Esophagus (tissue), 2 donors: ENCODE data around the gene CALHM5. TPM values are rescaled to one million over a fixed set of nuclear protein-coding genes. Genes with fewer than 3 reads are reported as not detected.

Experiments
- H3K27ac ChIP-seq, 2 donors: one replicate each; pipeline ENCODE4 v1.5.1; 2013; ENCODE audit warnings: low read depth in 2 of 2, mild to moderate bottlenecking in 2 of 2, inconsistent platforms in 1 of 2, low read length in 1 of 2, moderate library complexity in 1 of 2
- H3K27me3 ChIP-seq, 2 donors: one replicate each; pipeline ENCODE4 v1.6.1; 2013; ENCODE audit warnings: low read length in 2 of 2, control low read depth in 1 of 2, mild to moderate bottlenecking in 1 of 2; ENCODE audit not compliant: insufficient read depth in 2 of 2, control insufficient read depth in 1 of 2
- H3K36me3 ChIP-seq, 2 donors: one replicate each; pipeline ENCODE4 v1.6.1; 2013; ENCODE audit warnings: low read length in 1 of 2; ENCODE audit not compliant: control insufficient read depth in 2 of 2, insufficient read depth in 2 of 2
- H3K4me1 ChIP-seq, 2 donors: one replicate each; pipeline ENCODE4 v1.6.1; 2013; ENCODE audit warnings: low read length in 1 of 2; ENCODE audit not compliant: control insufficient read depth in 2 of 2, insufficient read depth in 2 of 2
- H3K4me3 ChIP-seq, 2 donors: one replicate each; pipeline ENCODE4 v1.5.1; 2013; ENCODE audit warnings: low read length in 2 of 2, mild to moderate bottlenecking in 2 of 2, low read depth in 1 of 2, moderate library complexity in 1 of 2
- H3K9me3 ChIP-seq, 2 donors: one replicate each; pipeline ENCODE4 v1.6.1; 2013; ENCODE audit warnings: mild to moderate bottlenecking in 2 of 2, low read depth in 1 of 2, low read length in 1 of 2, moderate library complexity in 1 of 2; ENCODE audit not compliant: control insufficient read depth in 2 of 2, insufficient read depth in 1 of 2
- WGBS, 2 donors: extraction: QIAGEN DNeasy Blood & Tissue Kit; methylation state at CpG; one replicate each; pipeline ENCODE4 v1.1.7; 2013; 5-methylcytosine and 5-hydroxymethylcytosine counted together
- polyA plus RNA-seq, 2 donors: library from polyadenylated mRNA; stranded (reverse); fragments of 200-250 nt; gene quantifications; one replicate each; pipeline ENCODE4 v1.2.3, GENCODE V29; 2013
- donor health status: healthy with polysubstance abuse.
- donor health status: Bipolar disorder and iron deficiency.

The CALHM5 gene
- under 1 TPM; 0.12 to 0.21 TPM for polyA plus RNA-seq

DNA sequence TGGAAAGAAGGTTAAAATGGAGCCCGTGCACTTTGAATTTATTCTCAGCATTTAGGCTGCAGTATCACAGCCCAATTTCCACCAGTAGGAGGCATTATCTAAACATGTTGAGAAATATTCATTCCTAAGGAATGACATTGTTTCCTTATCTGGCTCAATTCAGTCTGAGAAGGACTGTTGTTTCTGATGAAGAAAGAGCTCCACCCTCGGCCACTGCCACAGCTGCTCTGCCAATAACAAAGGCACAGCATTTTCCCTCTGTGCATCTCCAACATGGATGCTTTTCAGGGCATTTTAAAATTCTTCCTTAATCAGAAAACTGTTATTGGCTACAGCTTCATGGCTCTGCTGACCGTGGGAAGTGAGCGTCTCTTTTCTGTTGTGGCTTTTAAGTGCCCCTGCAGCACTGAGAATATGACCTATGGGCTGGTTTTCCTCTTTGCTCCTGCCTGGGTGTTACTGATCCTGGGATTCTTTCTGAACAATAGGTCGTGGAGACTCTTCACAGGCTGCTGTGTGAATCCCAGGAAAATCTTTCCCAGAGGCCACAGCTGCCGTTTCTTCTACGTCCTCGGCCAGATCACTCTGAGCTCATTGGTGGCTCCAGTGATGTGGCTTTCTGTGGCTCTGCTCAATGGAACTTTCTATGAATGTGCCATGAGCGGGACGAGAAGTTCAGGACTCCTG is at the start of gene CALHM5:
Gene CALHM5 (plus strand): TSS at position 216 of the 687 bp plus-strand sequence. CDS start 58 bp downstream, at position 274.
- Histone ChIP-seq H3K36me3 (no peaks in the 10 kb centered on the region), H3K27ac (peak within 1 kb of the TSS; percentile 53 to 63), H3K4me3 (peak within 1 kb of the TSS; percentile 1 to 36), H3K4me1 (peaks cover 0 to 5% of the 10 kb centered on the region in 2 donors), H3K9me3 (no peaks in the 10 kb centered on the region), H3K27me3 (no peaks in the 10 kb centered on the region)
- WGBS, 2 donors: 50 to 65% methylated on average over 10 of the region's 10 CpGs

DNA sequence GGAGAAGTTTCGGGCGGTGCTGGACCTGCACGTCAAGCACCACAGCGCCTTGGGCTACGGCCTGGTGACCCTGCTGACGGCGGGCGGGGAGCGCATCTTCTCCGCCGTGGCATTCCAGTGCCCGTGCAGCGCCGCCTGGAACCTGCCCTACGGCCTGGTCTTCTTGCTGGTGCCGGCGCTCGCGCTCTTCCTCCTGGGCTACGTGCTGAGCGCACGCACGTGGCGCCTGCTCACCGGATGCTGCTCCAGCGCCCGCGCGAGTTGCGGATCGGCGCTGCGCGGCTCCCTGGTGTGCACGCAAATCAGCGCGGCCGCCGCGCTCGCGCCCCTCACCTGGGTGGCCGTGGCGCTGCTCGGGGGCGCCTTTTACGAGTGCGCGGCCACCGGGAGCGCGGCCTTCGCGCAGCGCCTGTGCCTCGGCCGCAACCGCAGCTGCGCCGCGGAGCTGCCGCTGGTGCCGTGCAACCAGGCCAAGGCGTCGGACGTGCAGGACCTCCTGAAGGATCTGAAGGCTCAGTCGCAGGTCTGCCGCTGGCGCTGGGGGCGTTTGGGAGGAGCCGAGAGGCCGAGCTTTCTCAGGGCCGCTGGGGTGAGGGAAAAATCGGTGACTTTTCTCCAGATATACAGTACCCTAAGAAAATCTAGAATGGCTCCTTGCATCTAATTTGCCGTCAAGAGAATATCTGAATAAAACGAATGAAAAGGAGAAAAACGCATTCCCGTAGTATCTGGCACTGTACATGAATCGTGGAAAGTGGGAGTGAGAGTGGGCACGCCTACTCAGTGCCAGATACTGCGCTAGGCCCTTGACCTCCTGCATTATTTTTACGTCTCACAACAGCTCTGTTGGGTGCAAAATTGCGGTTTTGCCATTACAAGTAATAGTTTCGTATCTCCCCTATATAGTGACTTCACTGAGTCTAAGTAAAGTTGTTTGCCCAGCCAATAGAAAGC is 49.2 kb upstream of the CALHM5 start:
- Histone ChIP-seq H3K9me3 (no peaks in the 10 kb centered on the region), H3K4me1 (peaks cover 0 to 3% of the 10 kb centered on the region in 2 donors), H3K36me3 (no peaks in the 10 kb centered on the region), H3K27ac (peak overlapping the region in 1 of 2 donors; percentile 17), H3K27me3 (peaks cover 0 to 3% of the 10 kb centered on the region in 2 donors), H3K4me3 (peak overlapping the region; percentile 43 to 44)
- 11 to 13% methylated on average over 81 to 84 of the region's 84 CpGs for WGBS, 2 donors

GRCh38 chr6:116463301-116463700 is 48.1 kb upstream of the CALHM5 start:
- Histone ChIP-seq H3K27ac (no peak overlapping the region), H3K4me3 (no peak overlapping the region), H3K27me3 (peaks cover 0 to 3% of the 10 kb centered on the region in 2 donors), H3K4me1 (peaks cover 0 to 3% of the 10 kb centered on the region in 2 donors), H3K36me3 (no peaks in the 10 kb centered on the region), H3K9me3 (no peaks in the 10 kb centered on the region)
- 92 to 93% methylated on average over 4 of the region's 4 CpGs for WGBS, 2 donors

DNA sequence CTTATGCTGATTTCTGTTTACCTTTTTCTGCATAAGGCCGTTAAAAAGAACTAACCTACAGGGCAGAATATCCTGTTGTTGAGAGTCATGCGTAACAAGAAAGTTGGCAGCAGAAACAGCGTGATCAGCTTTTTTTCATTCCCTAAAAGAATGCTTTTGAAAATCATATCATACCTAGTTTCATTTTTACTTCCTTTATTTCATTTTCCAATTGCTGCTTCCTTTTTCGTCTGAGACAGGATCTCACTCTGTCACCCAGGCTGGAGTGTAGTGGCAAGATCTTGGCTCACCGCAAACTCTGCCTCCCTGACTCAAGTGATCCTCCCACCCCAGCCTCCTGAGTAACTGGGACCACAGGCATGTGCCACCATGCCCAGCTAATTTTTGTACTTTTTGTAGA is 46.2 kb upstream of the CALHM5 start:
- no peak overlapping the region for H3K4me3 ChIP-seq
- H3K36me3 ChIP-seq: no peaks in the 10 kb centered on the region
- H3K4me1 ChIP-seq: peaks cover 0 to 3% of the 10 kb centered on the region in 2 donors
- 36 to 57% methylated on average over 5 of the region's 5 CpGs for WGBS, 2 donors
- no peaks in the 10 kb centered on the region for H3K9me3 ChIP-seq
- H3K27me3 ChIP-seq: peaks cover 0 to 3% of the 10 kb centered on the region in 2 donors
- H3K27ac ChIP-seq: no peak overlapping the region

DNA sequence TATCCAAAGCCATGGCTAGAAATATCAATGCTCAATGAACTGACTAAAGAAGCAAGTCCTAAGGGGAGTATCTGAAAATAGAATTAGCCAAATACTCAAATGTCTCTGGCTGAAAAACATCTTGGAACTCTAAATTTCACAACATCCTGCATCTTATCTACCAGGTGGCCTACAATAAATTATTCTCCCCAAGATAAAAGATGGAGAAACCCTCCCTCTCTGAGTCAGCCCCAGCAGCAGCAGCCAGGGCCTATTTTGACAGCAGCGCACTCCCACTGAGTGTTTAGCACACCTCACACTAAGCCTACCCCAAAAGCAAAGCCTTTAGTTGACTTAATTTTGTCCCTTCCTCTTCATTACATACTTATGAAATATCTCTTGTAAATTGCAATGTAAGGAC is 44.3 kb upstream of the CALHM5 start:
- no peaks in the 10 kb centered on the region for H3K36me3 ChIP-seq
- 95 to 100% methylated on average over 1 of the region's 1 CpG for WGBS, 2 donors
- H3K27ac ChIP-seq: no peak overlapping the region
- H3K4me1 ChIP-seq: no peaks in the 10 kb centered on the region
- peaks cover 0 to 3% of the 10 kb centered on the region in 2 donors for H3K27me3 ChIP-seq
- H3K4me3 ChIP-seq: no peak overlapping the region
- H3K9me3 ChIP-seq: no peaks in the 10 kb centered on the region

DNA sequence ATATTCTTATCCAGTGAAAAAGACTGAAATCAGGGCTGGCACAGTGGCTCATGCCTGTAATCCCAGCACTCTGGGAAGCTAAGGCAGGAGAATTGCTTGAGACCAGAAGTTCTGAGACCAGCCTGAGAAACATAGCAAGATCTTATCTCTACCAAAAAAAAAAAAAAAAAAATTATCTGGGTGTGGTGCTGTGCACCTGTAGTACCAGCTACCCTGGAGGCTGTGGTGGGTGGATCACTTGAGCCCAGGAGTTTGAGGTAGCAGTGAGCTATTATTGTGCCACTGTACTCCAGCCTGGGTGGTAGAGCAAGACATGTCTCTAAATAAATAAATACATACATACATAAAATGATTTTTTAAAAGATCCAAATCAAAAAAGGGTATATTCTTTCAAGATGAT is 43.9 kb upstream of the CALHM5 start:
- H3K4me3 ChIP-seq: no peak overlapping the region
- H3K27ac ChIP-seq: no peak overlapping the region
- H3K9me3 ChIP-seq: no peaks in the 10 kb centered on the region
- H3K4me1 ChIP-seq: no peaks in the 10 kb centered on the region
- peaks cover 0 to 2% of the 10 kb centered on the region in 2 donors for H3K27me3 ChIP-seq
- no peaks in the 10 kb centered on the region for H3K36me3 ChIP-seq

DNA sequence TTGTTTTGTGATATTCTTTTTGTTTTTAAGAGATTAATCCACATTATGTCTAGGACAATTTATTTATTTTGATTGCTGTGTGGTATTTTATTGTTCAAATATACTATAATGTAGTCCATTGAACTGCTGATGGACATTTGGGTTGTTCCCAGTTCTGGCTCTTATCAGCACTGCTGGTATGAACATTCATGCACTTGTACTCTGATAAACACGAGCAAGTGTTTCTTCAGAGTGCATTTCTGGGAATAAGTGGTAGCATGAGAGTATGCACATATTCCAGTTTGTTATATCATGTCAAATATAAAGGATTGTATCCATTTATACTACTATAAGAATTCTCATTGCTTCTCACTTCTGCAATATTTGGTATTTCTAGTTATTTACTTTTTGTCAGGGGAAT is 43.1 kb upstream of the CALHM5 start:
- H3K4me1 ChIP-seq: no peaks in the 10 kb centered on the region
- H3K4me3 ChIP-seq: no peak overlapping the region
- H3K36me3 ChIP-seq: no peaks in the 10 kb centered on the region
- H3K9me3 ChIP-seq: no peaks in the 10 kb centered on the region
- H3K27me3 ChIP-seq: no peaks in the 10 kb centered on the region
- WGBS, 2 donors: 66 to 84% methylated on average over 1 of the region's 1 CpG
- no peak overlapping the region for H3K27ac ChIP-seq

DNA sequence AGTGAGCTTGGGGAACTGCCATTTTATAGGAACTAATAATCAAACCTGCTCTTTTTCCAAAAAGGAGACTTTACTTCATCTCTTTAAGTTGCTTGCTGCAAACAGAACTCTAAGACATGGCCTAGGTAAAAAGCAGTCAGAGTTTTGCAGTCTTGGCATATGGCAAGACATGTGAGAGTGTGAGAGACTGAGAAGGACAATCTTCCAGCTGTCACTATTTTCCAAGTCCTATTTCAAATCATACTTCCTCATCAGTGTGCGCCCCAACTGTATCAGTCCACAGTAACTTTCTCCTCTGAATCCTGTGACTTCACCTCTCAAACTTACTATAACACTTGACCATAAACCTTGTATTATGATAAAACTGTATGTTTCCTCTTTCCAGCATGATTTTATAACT is 39.9 kb upstream of the CALHM5 start:
- H3K27ac ChIP-seq: no peak overlapping the region
- no peaks in the 10 kb centered on the region for H3K27me3 ChIP-seq
- no peaks in the 10 kb centered on the region for H3K4me1 ChIP-seq
- H3K4me3 ChIP-seq: no peak overlapping the region
- H3K36me3 ChIP-seq: no peaks in the 10 kb centered on the region
- 83 to 98% methylated on average over 1 of the region's 1 CpG for WGBS, 2 donors
- H3K9me3 ChIP-seq: no peaks in the 10 kb centered on the region

DNA sequence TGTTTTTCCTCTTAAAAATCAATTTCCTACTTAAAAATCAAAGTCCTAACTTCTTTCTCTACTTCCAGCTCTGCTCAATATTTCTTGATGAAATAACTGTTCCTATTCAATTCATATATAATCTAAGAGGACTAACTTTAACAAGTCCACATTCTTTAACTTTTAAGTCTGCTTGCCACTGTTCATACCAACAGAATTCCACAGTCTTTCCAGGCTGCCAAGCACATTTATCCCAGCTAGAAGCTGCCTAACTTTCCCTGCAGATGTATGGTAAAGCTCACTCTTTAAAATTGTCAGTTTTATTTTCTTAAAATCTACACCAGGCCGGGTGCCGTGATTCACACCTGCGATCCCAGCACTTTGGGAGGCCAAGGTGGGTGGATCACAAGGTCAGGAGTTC is 38.7 kb upstream of the CALHM5 start:
- no peak overlapping the region for H3K27ac ChIP-seq
- no peaks in the 10 kb centered on the region for H3K9me3 ChIP-seq
- H3K27me3 ChIP-seq: no peaks in the 10 kb centered on the region
- H3K36me3 ChIP-seq: no peaks in the 10 kb centered on the region
- H3K4me1 ChIP-seq: no peaks in the 10 kb centered on the region
- no peak overlapping the region for H3K4me3 ChIP-seq
- 92 to 94% methylated on average over 3 of the region's 3 CpGs for WGBS, 2 donors
